ENCODE results near the gene PDLIM3.
"Not testable (repeated sequence)": the region's sequence is repeated elsewhere in the genome, so short reads cannot be mapped to it uniquely, and the experiment has no call there.

Gene PDLIM3

DNA sequence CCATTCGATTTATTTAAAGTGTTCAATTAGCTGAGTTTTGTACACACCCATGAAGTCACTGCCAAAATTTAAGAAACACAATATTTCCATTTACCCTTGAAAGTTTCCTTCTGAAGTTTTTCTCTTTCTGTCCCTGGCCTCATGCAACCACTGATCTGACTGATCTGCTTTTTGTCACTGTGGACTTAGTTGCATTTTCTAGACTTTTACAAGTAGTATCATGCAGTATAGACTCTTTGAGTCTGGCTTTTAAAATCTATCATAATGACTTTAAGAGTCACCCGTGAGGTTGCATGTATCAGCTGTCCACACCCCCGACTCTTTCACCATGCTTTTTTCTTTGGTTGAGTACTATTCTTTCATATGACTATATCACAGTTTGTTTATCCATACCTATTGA lies 29.0 kb upstream of the PDLIM3 start:
- Mint-ChIP-seq H3K4me1 (no peaks in the 10 kb centered on the region), H3K27ac (no peak overlapping the region), H3K36me3 (no peaks in the 10 kb centered on the region), H3K4me3 (no peak overlapping the region), H3K9me3 (no peaks in the 10 kb centered on the region)
- DNase-seq (ENCODE audit: low spot score in 2 of 2) (no peak), ATAC-seq (no peak)

DNA sequence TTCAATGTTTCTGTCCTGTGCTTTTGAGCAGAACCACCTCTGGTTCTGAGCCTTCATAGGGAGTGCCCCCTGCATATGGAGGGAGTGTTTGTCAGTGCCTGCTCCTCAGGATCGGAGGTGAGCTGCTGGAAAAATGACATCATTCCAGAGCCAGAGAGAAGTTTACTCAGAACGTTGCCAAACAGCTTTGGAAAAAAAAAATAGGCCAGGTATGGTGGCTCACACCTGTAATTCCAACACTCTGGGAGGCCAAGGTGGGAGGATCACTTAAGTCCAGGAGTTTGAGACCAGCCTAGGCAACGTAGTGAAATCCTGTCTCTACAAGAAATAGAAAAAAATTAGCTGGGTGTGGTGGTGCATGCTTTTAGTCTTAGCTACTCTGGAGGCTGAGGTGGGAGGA lies 27.2 kb upstream of the PDLIM3 start:
- H3K4me3 Mint-ChIP-seq, result no peak overlapping the region
- H3K9me3 Mint-ChIP-seq, result no peaks in the 10 kb centered on the region
- no peak overlapping the region for H3K27ac Mint-ChIP-seq
- DNase-seq (ENCODE audit: low spot score in 2 of 2) (no peak), ATAC-seq (no peak)
- no peaks in the 10 kb centered on the region for H3K4me1 Mint-ChIP-seq
- H3K36me3 Mint-ChIP-seq, result no peaks in the 10 kb centered on the region

DNA sequence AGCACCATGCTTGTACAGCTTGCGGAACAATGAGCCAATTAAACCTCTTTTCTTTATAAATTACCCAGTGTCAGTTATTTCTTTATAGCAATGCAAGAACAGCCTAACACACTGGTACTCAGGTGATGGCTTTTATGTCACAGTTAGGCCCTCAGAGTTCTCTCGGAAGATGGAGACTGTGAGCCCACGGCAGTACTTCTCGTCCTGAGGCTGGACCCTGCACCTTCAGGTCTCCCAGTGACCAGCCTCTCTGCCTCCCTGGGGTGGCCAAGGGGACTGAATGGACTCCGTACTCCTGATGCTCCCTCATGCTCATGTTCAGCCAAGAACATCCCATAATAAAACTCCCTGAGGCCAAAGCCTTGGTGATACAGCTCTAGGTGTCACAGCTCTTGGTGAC lies 25.0 kb upstream of the PDLIM3 start:
- no peak for DNase-seq (ENCODE audit: low spot score in 2 of 2)
- H3K4me3 Mint-ChIP-seq, result no peak overlapping the region
- H3K4me1 Mint-ChIP-seq, result no peaks in the 10 kb centered on the region
- no peaks in the 10 kb centered on the region for H3K9me3 Mint-ChIP-seq
- no peak for ATAC-seq
- no peak overlapping the region for H3K27ac Mint-ChIP-seq
- no peaks in the 10 kb centered on the region for H3K36me3 Mint-ChIP-seq

DNA sequence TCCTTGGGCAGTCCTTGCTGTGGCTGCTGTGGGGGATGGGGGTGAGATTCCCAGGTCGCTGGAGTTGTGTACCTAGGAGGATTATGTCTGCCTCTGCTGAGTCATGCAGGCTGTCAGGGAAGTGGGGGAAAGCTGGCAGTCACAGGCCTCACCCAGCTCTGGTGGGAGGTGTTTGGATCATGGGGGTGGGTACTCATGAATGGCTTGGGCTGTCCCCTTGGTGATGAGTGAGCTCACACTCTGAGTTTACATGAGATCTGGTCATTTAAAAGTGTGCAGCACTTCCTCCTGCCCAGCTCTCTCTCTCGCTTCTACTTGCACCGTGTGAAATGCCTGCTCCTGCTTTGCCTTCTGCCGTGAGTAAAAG lies 24.6 kb upstream of the PDLIM3 start:
- ATAC-seq (no peak), DNase-seq (ENCODE audit: low spot score in 2 of 2) (no peak)
- Mint-ChIP-seq H3K4me3 (no peak overlapping the region), H3K36me3 (no peaks in the 10 kb centered on the region), H3K27ac (no peak overlapping the region), H3K4me1 (no peaks in the 10 kb centered on the region), H3K9me3 (no peaks in the 10 kb centered on the region)

DNA sequence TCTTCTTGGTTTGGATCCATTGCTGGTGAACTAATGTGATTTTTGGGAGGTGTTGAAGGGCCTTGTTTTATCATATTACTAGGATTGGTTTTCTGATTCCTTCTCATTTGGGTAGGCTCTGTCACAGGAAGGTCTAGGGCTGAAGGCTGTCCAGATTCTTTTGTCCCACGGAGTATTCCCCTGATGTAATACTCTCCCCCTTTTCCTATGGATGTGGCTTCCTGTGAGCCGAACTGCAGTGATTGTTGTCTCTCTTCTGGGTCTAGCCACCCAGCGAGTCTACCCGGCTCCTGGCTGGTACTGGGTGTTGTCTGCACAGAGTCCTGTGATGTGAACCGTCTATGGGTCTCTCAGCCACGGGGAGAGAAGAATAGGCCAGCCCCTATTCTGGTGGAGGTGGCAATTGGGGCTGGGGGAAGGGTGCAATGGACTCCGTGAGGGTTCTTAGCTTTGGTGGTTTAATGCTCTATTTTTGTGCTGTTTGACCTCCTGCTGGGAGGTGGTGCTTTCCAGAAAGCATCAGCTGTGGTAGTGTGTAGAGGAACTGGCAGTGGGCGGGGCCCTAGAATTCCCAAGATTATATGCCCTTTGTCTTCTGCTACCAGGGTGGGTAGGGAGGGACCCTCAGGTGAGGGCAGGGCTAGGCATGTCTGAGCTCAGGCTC lies 24.1 kb upstream of the PDLIM3 start:
- not testable (repeated sequence) for DNase-seq (ENCODE audit: low spot score in 2 of 2); H3K4me3 Mint-ChIP-seq

DNA sequence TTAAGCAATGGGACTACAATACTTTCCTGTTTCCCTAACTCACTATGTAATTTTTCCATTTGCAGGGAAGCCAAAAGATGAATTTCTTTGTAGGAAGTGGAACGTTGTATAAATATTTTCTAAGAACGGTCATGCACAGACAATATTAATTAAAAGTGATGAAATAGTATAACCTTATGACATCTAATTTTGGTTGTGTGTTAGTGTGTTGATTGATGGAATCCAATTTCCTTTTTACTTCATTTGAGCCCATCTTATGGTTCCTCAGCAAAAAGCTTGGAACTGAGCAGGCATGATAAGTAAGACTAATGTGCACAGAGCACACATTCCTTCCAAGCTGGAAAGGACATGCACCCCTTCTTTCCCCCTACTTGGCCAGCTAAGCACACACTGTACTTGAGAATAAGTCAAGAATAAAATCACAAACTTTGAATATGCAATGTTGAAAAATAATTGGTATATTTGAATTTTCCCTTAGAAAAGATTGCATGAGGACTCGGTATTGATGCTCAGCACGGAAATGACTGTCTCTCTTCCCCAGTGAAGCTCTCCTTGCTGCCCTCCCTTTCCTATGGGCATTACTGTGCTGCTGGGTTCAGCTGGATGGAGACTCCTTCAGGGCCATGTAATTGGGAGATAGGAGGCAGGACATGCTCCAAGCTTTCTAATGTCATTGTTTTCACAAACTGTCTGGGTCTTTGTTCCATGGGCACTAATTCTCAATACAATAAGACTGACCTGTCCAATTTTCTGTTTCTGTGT lies 19.2 kb upstream of the PDLIM3 start:
- H3K27ac Mint-ChIP-seq, result no peak overlapping the region
- H3K4me1 Mint-ChIP-seq, result no peaks in the 10 kb centered on the region
- no peaks in the 10 kb centered on the region for H3K9me3 Mint-ChIP-seq
- H3K36me3 Mint-ChIP-seq, result no peaks in the 10 kb centered on the region
- ATAC-seq, result no peak
- H3K4me3 Mint-ChIP-seq, result no peak overlapping the region
- no peak for DNase-seq (ENCODE audit: low spot score in 2 of 2)

More for the DNA sequence above, 24.1 kb upstream of the PDLIM3 start:
- ATAC-seq, H3K9me3 Mint-ChIP-seq, H3K36me3 Mint-ChIP-seq, H3K27ac Mint-ChIP-seq, H3K4me1 Mint-ChIP-seq: not testable (repeated sequence)

DNA sequence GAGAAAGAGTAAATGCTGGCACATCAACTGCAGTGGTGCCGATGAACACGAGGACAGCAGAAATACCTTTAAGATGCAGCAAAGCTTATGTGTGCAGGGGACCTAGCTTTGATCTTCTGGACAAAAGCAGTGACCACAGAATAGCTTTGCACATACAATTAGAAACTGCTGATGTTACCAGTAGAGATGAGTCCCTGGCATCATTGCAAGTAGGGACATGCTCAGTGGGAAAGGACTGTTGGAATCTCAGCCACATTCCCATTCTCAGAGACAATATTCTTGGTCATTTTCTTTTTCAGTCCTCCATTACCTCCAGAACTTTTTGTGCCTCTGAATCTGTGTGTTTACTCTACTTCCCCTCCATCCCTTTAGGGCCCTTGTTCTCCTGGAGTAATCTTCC lies 16.9 kb upstream of the PDLIM3 start:
- ATAC-seq, result no peak
- no peak for DNase-seq (ENCODE audit: low spot score in 2 of 2)
- no peaks in the 10 kb centered on the region for H3K36me3 Mint-ChIP-seq
- no peak overlapping the region for H3K4me3 Mint-ChIP-seq
- no peaks in the 10 kb centered on the region for H3K4me1 Mint-ChIP-seq
- H3K9me3 Mint-ChIP-seq, result no peaks in the 10 kb centered on the region
- no peak overlapping the region for H3K27ac Mint-ChIP-seq

DNA sequence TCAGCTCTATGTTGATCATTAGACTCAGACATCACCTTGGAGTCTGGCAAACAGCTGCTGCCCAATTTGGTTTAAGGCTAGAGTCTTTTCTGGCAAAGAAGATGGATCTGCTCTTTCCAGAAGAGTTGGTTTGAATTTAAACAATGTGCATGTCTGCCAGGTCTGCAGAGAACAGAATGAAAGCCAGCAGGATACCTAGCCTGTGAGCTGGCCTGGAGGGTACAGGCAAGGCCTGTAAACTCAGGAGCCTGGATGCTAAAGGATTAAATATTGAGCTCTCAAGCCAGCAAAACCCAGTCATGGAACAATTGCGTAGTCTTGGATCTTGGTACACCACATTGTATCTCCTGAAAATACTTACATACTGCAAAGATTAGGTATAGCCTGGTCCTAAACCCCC lies 15.6 kb upstream of the PDLIM3 start:
- H3K9me3 Mint-ChIP-seq, result no peaks in the 10 kb centered on the region
- H3K4me3 Mint-ChIP-seq, result no peak overlapping the region
- no peaks in the 10 kb centered on the region for H3K4me1 Mint-ChIP-seq
- no peak overlapping the region for H3K27ac Mint-ChIP-seq
- H3K36me3 Mint-ChIP-seq, result no peaks in the 10 kb centered on the region
- DNase-seq (ENCODE audit: low spot score in 2 of 2) (no peak), ATAC-seq (no peak)

DNA sequence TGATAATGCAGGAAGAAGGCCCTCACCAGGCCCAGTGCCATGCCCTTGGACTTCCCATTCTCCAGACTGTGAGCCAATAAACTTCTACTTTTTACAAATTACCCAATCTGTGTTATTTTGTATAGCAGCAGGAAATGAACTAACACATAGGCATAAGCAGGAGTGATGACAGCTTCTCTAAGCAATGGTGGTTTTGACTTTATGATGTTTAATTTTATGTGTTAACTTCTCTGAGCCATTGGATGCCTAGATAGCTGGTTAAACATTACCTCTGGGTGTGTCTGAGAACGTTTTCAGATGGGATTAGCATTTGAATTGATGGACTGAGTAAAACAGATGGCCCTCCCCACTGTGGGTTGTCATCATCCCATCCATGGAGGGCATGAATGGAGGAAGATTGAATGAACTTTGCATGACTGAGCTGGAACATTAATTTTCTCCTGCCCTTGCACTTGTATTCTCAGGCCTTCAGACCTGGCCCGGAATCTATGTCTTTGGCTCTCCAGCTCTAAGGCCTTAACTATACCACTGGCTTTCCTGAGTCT lies 13.9 kb upstream of the PDLIM3 start:
- H3K4me1 Mint-ChIP-seq, result no peaks in the 10 kb centered on the region
- no peak for DNase-seq (ENCODE audit: low spot score in 2 of 2)
- H3K9me3 Mint-ChIP-seq, result no peaks in the 10 kb centered on the region
- no peak overlapping the region for H3K4me3 Mint-ChIP-seq
- ATAC-seq, result no peak
- no peak overlapping the region for H3K27ac Mint-ChIP-seq
- no peaks in the 10 kb centered on the region for H3K36me3 Mint-ChIP-seq

DNA sequence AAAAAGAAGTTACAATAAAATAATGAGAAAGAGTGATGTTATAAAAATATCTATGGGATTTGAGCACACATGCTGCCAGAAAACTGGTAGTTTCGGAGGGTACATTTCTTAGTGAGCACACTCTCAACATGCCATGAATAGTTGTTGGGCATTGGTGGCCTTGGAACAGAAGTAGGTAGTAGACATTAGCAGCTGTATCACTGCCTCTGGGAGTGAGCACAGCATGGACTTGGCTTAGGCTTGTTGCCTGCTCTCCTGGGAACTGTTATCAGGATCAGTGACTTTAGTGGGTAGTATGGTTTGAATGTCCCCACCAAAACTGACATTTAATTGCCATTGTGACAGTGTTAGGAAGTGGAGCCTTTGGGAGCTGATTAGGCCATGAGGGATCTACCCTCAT lies 13.3 kb upstream of the PDLIM3 start:
- DNase-seq (ENCODE audit: low spot score in 2 of 2) (no peak), ATAC-seq (no peak)
- no peak overlapping the region for H3K27ac Mint-ChIP-seq
- H3K36me3 Mint-ChIP-seq, result no peaks in the 10 kb centered on the region
- no peak overlapping the region for H3K4me3 Mint-ChIP-seq
- H3K4me1 Mint-ChIP-seq, result no peaks in the 10 kb centered on the region
- no peaks in the 10 kb centered on the region for H3K9me3 Mint-ChIP-seq

DNA sequence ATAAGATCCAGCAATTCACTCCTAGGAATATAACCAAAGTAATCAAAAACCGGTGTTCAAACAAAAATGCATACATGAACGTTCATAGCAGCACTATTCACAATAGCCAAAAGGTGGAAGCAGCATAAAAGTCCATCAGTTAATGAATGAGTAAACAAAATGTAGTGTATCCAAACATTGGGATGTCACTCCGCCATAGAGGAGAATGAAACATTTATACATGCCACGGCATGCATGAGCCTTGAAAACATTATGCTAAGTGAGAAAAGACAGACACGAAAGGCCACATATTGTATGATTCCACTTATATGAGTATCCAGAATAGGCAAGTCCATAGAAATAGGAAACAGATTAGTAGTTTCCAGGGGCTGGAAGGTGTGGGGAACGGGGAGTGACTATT lies 11.0 kb upstream of the PDLIM3 start:
- no peaks in the 10 kb centered on the region for H3K36me3 Mint-ChIP-seq
- H3K27ac Mint-ChIP-seq, result no peak overlapping the region
- no peak overlapping the region for H3K4me3 Mint-ChIP-seq
- peak in 1 of 2 donors; percentile 18 for DNase-seq (ENCODE audit: low spot score in 2 of 2)
- no peaks in the 10 kb centered on the region for H3K4me1 Mint-ChIP-seq
- ATAC-seq, result no peak
- no peaks in the 10 kb centered on the region for H3K9me3 Mint-ChIP-seq

DNA sequence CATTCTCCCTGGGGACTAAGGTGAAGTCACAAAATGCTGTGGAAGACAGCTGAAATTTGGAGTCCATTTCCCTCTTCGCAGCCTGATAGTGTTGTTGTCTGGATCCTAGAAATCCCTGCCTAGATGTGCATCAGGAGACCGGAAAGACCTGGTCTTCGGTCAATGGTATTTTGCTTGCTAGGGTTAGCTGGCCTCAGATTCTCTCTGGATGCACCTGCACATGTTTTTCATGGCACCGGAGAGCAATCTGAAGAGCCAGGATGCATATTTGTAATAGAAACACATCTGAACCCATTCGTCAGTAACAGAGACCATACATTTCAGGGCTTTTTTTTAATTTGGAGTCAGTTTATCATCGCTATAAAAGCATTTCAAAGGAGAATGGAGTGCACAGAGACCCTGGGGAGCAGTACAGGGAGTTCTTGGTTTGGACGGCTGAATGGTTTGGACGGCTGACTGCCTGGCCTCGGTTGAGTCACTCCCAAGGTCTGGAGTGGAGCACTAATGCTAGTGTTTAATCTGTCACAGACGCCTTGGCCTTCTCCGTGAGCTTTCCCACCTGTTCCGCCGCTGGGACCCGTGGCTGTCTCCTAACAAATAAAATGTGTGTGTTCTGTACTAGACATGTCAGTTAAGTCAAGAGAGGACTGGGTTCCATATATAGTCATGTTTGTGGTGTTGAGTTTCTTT lies 7.5 kb upstream of the PDLIM3 start:
- H3K4me3 Mint-ChIP-seq, result no peak overlapping the region
- DNase-seq (ENCODE audit: low spot score in 2 of 2), result no peak
- no peaks in the 10 kb centered on the region for H3K36me3 Mint-ChIP-seq
- no peak for ATAC-seq
- no peaks in the 10 kb centered on the region for H3K9me3 Mint-ChIP-seq
- no peaks in the 10 kb centered on the region for H3K4me1 Mint-ChIP-seq
- H3K27ac Mint-ChIP-seq, result no peak overlapping the region

DNA sequence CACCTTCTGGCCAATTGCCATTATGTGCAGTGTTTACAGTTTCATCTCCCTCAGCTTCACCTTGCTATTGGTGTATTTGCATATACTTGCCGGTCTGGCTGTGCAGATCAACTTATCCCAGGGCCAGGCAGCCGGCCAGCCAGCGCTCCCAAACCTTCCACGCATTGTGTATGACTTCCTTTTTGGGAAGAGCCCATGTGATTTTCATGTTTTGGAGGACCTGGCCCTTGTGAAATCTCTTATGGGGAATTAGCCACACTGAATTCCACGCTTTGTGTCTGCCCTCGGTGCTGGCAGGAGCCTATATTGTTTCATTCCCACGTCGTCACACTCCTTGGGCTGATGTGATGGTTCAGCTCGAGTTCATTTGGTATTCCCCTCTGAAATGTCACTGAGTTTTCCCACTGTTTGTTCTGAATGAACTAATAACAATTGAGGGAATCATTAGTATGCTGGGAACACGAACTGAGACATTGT lies 6.0 kb upstream of the PDLIM3 start:
- H3K27ac Mint-ChIP-seq, result no peak overlapping the region
- no peaks in the 10 kb centered on the region for H3K36me3 Mint-ChIP-seq
- DNase-seq (ENCODE audit: low spot score in 2 of 2) (no peak), ATAC-seq (no peak)
- H3K9me3 Mint-ChIP-seq, result no peaks in the 10 kb centered on the region
- no peaks in the 10 kb centered on the region for H3K4me1 Mint-ChIP-seq
- H3K4me3 Mint-ChIP-seq, result no peak overlapping the region

DNA sequence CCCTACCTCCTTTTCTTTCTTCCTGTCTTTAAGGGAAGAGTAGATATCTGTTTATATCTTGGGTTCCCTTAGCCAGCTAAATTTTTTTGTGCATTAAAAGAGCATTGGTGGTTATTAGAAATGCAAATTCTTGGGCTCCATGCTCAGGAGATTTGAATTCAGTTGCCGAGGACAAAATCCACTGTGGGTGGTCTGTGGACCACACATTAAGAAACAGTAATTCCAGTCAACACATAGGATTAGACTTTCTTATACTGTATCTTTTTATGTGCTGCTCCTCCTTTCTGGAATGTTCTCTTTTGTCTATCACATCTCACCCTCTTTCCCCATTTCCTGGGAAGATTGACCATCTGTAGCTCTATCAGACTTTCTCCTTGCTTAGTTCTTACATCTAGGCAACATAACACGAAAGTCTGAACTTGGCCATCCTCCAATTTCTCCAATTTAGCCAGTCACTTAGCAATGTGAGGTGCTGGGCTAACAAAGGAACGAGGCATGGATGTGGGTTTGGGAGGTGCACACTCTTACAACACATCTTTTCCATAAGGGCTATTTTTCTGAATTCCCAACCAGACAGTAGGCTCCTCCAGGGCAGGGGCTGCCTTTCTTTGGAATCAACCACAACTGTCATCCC lies 5.3 kb upstream of the PDLIM3 start:
- Mint-ChIP-seq H3K4me1 (no peaks in the 10 kb centered on the region), H3K9me3 (no peaks in the 10 kb centered on the region), H3K4me3 (no peak overlapping the region), H3K36me3 (no peaks in the 10 kb centered on the region), H3K27ac (no peak overlapping the region)
- DNase-seq (ENCODE audit: low spot score in 2 of 2) (no peak), ATAC-seq (no peak)

DNA sequence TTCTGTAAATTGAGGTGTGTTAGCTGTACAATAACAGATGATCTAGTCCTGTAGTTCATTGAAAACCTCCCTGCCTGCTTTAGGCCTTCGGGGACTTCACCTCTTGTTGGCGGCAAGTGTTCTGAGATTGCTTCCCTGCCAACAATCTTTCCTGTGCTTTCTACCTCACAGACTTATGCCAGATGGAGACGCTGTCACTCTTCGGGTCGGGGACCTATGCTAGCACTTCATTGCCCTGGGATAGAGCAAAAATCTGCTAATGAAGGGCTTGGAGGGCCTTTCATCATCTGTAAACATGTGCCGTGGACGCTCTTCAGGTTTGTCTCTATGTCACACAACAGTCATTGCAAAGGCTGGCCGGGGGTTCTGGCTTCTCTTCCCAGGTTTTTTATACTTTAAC lies 4.7 kb upstream of the PDLIM3 start:
- DNase-seq (ENCODE audit: low spot score in 2 of 2) (no peak), ATAC-seq (no peak)
- Mint-ChIP-seq H3K27ac (no peak overlapping the region), H3K36me3 (no peaks in the 10 kb centered on the region), H3K4me1 (no peaks in the 10 kb centered on the region), H3K9me3 (no peaks in the 10 kb centered on the region), H3K4me3 (no peak overlapping the region)

All from stimulated activated effector memory CD8-positive, alpha-beta T cell treated with anti-CD3 and anti-CD28 coated beads, Interleukin-12 subunit alpha, Interleukin-12 subunit beta, amount 100 ng/mL, for 72 hours (primary cell).